Measurements from ENCODE around the gene HSD3B2. TPM values are rescaled to one million over a fixed set of nuclear protein-coding genes. Genes with fewer than 3 reads are reported as not detected.
"Not testable (repeated sequence)": the region's sequence is repeated elsewhere in the genome, so short reads cannot be mapped to it uniquely, and the experiment has no call there.

The HSD3B2 gene
- polyA plus RNA-seq, 1 donor from 2014 or later = not detected

DNA sequence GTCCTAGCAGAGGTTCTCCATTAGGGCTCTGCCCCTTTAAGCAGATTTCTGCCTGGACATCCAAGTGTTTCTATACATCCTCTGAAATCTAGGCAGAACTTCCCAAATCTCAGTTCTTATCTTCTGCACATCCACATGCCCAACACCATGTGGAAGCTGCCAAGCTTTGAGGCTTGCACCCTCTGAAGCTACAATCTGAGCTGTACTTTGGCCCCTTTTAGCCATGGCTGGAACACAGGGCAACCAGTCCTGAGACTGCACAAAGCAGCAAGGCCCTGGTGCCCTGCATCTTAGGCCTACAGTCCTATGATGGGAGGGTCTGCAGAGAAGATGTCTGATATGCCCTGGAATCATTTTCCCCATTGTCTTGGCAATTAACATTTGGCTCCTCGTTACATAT is 38.4 kb upstream of the HSD3B2 start:
- Histone ChIP-seq H3K79me2 (replicated peaks; ENCODE audit: insufficient read depth, low read length) (no peaks in the 10 kb centered on the region), H3K36me3 (ENCODE audit: insufficient read depth, low read length) (no peaks in the 10 kb centered on the region), H3K9me3 (ENCODE audit: low read length) (no peaks in the 10 kb centered on the region), H3K9ac (ENCODE audit: low read length) (no peak overlapping the region), H3K9me2 (ENCODE audit: insufficient read depth, low read length) (no peaks in the 10 kb centered on the region), H3K27me3 (ENCODE audit: insufficient read depth, low read depth, low read length) (no peaks in the 10 kb centered on the region), H3K4me2 (ENCODE audit: low read length) (no peak overlapping the region), H2AFZ (ENCODE audit: low read depth, low read length) (no peak overlapping the region), H3K4me3 (ENCODE audit: low read length) (no peak overlapping the region), H4K20me1 (ENCODE audit: insufficient read depth) (no peaks in the 10 kb centered on the region), H3F3A (ENCODE audit: insufficient read depth, low read length, poor library complexity, severe bottlenecking) (no peaks in the 10 kb centered on the region), H3K27ac (ENCODE audit: low read length) (no peak overlapping the region)
- TF ChIP-seq SMC3 (conservative IDR thresholded peaks at IDR 0.05; ENCODE audit: poor library complexity) (no peak), POLR2AphosphoS5 (IDR thresholded peaks at IDR 0.05) (no peak), EP300 (conservative IDR thresholded peaks at IDR 0.05; ENCODE audit: poor library complexity, severe bottlenecking) (no peak), RAD21 (conservative IDR thresholded peaks at IDR 0.05) (no peak), EZH2 (IDR thresholded peaks at IDR 0.05; ENCODE audit: borderline replicate concordance, insufficient read depth, low read length, poor library complexity, severe bottlenecking) (no peak), TAF1 (IDR thresholded peaks at IDR 0.05; ENCODE audit: low read depth) (no peak), MXI1 (conservative IDR thresholded peaks at IDR 0.05; ENCODE audit: poor library complexity, severe bottlenecking) (no peak)
- TF ChIP-seq, protein P1, sequence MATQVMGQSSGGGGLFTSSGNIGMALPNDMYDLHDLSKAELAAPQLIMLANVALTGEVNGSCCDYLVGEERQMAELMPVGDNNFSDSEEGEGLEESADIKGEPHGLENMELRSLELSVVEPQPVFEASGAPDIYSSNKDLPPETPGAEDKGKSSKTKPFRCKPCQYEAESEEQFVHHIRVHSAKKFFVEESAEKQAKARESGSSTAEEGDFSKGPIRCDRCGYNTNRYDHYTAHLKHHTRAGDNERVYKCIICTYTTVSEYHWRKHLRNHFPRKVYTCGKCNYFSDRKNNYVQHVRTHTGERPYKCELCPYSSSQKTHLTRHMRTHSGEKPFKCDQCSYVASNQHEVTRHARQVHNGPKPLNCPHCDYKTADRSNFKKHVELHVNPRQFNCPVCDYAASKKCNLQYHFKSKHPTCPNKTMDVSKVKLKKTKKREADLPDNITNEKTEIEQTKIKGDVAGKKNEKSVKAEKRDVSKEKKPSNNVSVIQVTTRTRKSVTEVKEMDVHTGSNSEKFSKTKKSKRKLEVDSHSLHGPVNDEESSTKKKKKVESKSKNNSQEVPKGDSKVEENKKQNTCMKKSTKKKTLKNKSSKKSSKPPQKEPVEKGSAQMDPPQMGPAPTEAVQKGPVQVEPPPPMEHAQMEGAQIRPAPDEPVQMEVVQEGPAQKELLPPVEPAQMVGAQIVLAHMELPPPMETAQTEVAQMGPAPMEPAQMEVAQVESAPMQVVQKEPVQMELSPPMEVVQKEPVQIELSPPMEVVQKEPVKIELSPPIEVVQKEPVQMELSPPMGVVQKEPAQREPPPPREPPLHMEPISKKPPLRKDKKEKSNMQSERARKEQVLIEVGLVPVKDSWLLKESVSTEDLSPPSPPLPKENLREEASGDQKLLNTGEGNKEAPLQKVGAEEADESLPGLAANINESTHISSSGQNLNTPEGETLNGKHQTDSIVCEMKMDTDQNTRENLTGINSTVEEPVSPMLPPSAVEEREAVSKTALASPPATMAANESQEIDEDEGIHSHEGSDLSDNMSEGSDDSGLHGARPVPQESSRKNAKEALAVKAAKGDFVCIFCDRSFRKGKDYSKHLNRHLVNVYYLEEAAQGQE (IDR thresholded peaks at IDR 0.05; ENCODE audit: borderline replicate concordance) = no peak
- TF ChIP-seq, protein P2, sequence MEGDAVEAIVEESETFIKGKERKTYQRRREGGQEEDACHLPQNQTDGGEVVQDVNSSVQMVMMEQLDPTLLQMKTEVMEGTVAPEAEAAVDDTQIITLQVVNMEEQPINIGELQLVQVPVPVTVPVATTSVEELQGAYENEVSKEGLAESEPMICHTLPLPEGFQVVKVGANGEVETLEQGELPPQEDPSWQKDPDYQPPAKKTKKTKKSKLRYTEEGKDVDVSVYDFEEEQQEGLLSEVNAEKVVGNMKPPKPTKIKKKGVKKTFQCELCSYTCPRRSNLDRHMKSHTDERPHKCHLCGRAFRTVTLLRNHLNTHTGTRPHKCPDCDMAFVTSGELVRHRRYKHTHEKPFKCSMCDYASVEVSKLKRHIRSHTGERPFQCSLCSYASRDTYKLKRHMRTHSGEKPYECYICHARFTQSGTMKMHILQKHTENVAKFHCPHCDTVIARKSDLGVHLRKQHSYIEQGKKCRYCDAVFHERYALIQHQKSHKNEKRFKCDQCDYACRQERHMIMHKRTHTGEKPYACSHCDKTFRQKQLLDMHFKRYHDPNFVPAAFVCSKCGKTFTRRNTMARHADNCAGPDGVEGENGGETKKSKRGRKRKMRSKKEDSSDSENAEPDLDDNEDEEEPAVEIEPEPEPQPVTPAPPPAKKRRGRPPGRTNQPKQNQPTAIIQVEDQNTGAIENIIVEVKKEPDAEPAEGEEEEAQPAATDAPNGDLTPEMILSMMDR (IDR thresholded peaks at IDR 0.05; ENCODE audit: poor library complexity, severe bottlenecking) = no peak

- not testable (repeated sequence) for H3K79me2 ChIP-seq (replicated peaks; ENCODE audit: insufficient read depth, low read length); H3K27ac ChIP-seq (ENCODE audit: low read length); H3K9me3 ChIP-seq (ENCODE audit: low read length); H3F3A ChIP-seq (ENCODE audit: insufficient read depth, low read length, poor library complexity, severe bottlenecking); H2AFZ ChIP-seq (ENCODE audit: low read depth, low read length); H3K4me2 ChIP-seq (ENCODE audit: low read length); H3K9me2 ChIP-seq (ENCODE audit: insufficient read depth, low read length); H3K36me3 ChIP-seq (ENCODE audit: insufficient read depth, low read length); H3K9ac ChIP-seq (ENCODE audit: low read length); H4K20me1 ChIP-seq (ENCODE audit: insufficient read depth); H3K27me3 ChIP-seq (ENCODE audit: insufficient read depth, low read depth, low read length); H3K4me3 ChIP-seq (ENCODE audit: low read length)
Observed at GRCh38 chr1:119377594-119377993, 37.4 kb upstream of the HSD3B2 start.

- H4K20me1 ChIP-seq (ENCODE audit: insufficient read depth) = no peaks in the 10 kb centered on the region
- no peaks in the 10 kb centered on the region for H3K79me2 ChIP-seq (replicated peaks; ENCODE audit: insufficient read depth, low read length)
Observed at GRCh38 chr1:119379117-119379516, 35.8 kb upstream of the HSD3B2 start.

More at GRCh38 chr1:119379117-119379516, 35.8 kb upstream of the HSD3B2 start:
- Histone ChIP-seq H3F3A (ENCODE audit: insufficient read depth, low read length, poor library complexity, severe bottlenecking) (no peaks in the 10 kb centered on the region), H3K27me3 (ENCODE audit: insufficient read depth, low read depth, low read length) (no peaks in the 10 kb centered on the region), H3K4me2 (ENCODE audit: low read length) (no peak overlapping the region), H3K36me3 (ENCODE audit: insufficient read depth, low read length) (no peaks in the 10 kb centered on the region), H3K4me3 (ENCODE audit: low read length) (no peak overlapping the region), H3K9ac (ENCODE audit: low read length) (no peak overlapping the region), H3K27ac (ENCODE audit: low read length) (no peak overlapping the region), H3K9me2 (ENCODE audit: insufficient read depth, low read length) (no peaks in the 10 kb centered on the region), H2AFZ (ENCODE audit: low read depth, low read length) (no peak overlapping the region), H3K9me3 (ENCODE audit: low read length) (no peaks in the 10 kb centered on the region)
- TF ChIP-seq SMC3 (conservative IDR thresholded peaks at IDR 0.05; ENCODE audit: poor library complexity) (no peak), EP300 (conservative IDR thresholded peaks at IDR 0.05; ENCODE audit: poor library complexity, severe bottlenecking) (no peak), MXI1 (conservative IDR thresholded peaks at IDR 0.05; ENCODE audit: poor library complexity, severe bottlenecking) (no peak), RAD21 (conservative IDR thresholded peaks at IDR 0.05) (no peak), TAF1 (IDR thresholded peaks at IDR 0.05; ENCODE audit: low read depth) (no peak), EZH2 (IDR thresholded peaks at IDR 0.05; ENCODE audit: borderline replicate concordance, insufficient read depth, low read length, poor library complexity, severe bottlenecking) (no peak), POLR2AphosphoS5 (IDR thresholded peaks at IDR 0.05) (no peak)
- TF ChIP-seq, protein P1 (IDR thresholded peaks at IDR 0.05; ENCODE audit: borderline replicate concordance) = no peak
- TF ChIP-seq, protein P2 (IDR thresholded peaks at IDR 0.05; ENCODE audit: poor library complexity, severe bottlenecking) = no peak
